HG03064 (cell line): Measurements from ENCODE around the gene CAPN8.
"Not testable (repeated sequence)": the region's sequence is repeated elsewhere in the genome, so short reads cannot be mapped to it uniquely, and the experiment has no call there.

Experiments
- ATAC-seq: cut with Tn5 transposase; IDR thresholded peaks from one replicate; pipeline ENCODE4 v1.9.1; 2021; ENCODE audit warnings: low read depth; ENCODE audit not compliant: unreplicated experiment

CAPN8 gene

DNA sequence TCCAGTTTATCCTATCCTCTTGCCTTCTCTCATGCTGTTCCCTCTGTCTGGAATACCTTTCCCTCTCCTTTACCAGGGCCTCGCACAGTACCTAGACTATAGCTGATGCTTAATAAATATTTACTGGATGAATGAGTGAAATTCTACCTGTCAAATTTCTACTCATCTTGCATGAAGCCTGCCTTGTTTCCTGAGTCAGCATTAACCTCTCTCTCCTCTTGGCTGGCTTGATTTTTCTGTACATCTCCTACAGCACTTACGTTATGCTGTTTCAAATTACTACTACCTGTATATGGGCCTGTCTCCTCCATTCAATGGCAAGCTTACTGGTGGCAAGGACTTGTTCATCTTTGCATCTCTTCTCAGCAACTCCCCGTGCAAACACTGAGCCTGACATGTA lies 130.8 kb downstream of the CAPN8 start:
- ATAC-seq, result no peak

DNA sequence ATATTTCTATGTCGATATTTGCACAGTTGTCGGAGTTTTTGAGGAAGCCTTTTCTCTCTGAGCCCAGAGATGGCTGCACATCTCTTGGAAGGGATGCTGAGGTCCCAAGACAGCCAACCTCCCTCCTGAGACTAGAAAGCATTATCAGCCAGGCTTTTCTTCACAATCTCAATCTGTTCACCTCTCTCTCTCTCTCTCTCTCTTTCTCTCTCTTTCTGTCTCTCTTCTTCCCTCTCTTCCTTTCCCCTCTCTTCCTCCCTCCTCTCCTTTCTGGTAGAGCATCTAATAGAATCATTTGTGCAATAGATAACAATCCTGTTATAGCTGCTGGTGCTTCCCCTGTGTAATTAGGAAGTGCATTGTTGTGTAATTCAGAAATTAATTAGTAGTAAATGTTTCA lies 131.8 kb downstream of the CAPN8 start:
- no peak for ATAC-seq

DNA sequence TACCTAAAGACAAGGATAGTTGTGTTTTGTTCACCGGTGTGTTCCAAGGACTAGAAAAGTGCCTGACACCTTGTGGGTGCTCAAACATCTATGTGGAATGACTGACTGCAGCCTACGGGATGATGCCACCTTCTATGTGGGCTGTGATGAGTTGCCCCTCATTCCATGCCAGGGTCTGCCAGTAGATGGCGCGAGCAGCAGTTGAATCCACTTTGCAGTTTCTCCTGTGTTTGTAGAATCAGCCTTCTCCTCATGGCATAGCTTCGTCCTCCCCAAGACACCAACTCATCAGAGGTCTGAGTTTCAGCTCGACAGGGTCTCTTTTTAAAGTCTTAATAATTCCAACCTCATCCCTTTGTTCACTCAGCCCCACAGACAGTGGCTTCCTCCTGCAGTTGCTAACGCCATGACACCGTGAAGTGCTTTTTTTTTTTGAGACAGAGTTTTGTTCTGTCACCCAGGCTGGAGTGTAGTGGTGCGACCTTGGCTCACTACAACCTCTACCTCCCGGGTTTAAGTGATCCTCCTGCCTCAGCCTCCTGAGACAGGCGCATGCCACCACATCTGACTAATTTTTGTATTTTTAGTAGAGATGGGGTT lies 133.7 kb downstream of the CAPN8 start:
- ATAC-seq, result no peak

DNA sequence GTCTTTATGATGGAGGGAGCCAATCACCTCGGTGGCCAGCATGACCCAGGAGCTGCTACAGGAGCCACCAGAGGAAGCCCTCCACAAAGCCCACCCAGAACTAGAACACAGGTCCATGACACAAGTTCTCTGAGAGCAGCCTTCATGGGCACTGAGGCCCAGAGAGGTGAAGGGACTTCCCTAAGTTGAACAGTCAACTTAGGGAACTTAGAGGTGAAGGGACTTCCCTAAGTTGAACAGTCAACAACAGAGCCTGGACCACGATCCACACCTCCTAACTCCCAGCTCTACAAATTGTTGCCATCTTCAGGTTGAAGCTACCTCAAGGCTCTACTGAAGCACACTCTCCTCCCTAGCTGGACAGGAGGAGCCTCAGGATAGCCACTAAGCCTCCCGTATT lies 139.5 kb downstream of the CAPN8 start:
- ATAC-seq, result no peak

DNA sequence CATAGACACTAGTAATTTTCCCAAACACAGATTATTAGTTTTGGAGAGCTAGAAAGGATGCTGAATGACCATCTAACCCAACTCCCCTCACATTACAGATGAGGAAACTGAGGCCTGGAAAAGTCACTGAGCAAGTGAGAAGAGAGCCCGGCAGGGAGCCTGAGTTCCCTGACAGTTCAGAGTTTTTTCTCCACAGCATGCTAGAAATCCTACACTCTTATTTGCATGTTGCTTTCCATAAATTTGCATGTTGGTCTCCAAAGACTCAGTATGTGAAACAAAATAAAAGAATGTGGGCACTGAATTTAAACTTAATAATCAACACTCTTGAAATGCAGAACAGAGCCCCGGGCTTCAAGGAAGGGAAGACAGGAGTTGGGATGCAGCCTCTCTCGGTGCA lies 140.0 kb downstream of the CAPN8 start:
- no peak for ATAC-seq

DNA sequence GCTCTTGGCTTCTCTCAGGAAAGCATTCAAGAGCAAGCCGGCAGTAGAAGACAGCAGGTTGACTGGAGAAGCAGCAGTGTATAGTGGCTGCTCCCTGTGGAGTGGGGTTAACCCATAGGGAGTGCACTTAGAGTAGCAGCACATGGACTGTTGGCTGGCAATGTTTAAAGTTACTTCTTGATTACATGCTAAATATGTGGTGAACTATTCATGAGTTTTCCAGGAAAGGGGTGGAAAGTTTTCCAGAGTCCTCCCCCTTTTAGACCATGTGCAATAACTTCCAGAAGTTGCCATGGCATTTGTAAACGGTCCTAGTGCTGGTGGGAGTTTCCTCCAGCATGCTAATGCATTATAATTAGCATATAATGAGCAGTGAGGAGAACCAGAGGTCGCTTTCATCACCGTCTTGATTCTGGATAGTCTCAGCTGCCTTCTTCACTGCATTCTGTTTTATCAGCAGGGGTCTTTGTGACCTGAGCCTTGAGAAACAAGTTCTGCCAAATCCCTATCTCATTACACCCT lies 140.5 kb downstream of the CAPN8 start:
- no peak for ATAC-seq

DNA sequence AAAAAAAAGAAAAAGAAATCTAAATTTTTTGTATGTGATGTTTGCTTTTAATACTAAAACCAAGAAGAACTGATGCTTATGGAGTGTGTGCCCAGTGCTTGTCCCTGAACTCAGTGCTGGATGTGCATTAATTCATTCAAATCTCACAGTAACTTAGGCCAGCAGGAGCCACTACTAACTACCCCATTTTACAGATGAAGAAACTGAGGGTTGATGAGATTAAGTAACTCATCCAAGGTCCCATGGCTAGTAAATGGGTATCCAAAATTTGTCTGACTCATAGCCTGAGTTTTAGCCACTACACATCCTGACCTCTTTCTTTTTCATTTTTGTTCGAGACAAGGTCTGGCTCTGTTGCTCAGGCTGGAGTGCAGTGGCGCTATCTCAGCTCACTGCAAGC lies 144.4 kb downstream of the CAPN8 start:
- ATAC-seq, result no peak

DNA sequence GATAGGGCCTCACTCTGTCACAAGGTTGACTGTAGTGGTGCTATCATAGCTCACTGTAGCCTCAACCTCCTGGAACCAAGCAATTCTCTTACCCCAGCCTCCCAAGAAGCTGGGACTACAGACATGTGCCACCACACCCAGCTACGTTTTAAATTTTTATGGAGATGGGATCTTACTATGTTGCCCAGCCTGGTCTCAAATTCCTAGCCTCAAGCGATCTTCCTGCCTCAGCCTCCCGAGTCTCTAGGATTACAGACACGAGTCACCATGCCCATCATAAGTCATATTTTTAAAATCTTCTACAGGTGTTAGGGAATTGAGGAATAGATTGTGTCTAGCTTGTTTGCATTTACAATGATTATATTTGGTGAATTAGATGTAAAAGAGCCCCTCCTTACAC lies 145.3 kb downstream of the CAPN8 start:
- ATAC-seq, result no peak

DNA sequence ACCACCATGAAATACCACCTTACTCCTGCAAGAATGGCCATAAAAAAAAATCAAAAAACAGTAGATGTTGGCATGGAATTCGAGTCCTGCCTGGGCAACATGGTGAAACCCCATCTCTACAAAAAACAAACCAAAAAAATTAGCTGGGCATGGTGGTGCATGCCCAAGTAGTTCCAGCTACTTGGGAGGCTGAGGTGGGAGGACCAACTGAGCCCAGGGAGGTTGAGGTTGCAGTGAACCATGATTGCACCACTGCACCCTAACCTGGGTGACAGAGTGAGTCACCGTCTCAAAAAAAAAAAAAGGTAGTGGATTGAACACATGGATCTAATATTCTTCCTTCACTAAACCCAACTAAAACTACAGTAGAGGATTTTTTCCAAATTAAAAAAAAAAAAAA lies 146.4 kb downstream of the CAPN8 start:
- ATAC-seq, result no peak

DNA sequence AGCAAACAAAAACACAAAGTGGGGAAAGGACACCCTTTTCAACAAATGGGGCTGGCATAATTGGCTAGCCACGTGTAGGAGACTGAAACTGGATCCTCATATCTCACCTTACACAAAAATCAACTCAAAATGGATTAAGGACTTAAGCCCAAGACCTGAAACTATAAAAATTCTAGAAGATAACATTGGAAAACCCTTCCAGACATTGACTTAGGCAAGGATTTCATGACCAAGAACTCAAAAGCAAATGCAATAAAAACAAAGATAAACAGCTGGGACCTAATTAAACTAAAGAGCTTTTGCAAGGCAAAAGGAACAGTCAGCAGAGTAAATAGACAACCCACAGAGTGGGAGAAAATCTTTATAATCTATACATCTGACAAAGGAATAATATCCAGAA lies 146.9 kb downstream of the CAPN8 start:
- ATAC-seq, result not testable (repeated sequence)

DNA sequence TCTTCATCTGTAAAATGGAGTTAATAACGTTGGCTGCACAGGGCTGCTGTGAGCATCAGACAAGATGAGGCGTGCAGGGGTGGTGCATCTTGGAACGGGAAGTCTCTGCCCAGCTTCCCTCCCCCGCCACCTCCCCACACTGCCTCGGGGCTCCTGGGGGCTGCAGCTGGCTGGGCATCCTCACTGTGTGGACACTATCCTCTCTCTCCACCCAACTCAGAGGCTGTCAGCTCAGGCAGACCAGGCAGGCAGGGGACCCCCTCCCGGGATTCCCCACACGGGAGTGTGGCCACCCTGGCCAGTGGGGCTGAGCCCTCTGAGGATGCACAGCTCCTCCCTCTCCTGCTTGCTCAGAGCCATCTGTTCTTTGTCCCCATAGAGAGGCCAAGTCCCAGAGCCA lies 149.6 kb downstream of the CAPN8 start:
- ATAC-seq, result no peak

DNA sequence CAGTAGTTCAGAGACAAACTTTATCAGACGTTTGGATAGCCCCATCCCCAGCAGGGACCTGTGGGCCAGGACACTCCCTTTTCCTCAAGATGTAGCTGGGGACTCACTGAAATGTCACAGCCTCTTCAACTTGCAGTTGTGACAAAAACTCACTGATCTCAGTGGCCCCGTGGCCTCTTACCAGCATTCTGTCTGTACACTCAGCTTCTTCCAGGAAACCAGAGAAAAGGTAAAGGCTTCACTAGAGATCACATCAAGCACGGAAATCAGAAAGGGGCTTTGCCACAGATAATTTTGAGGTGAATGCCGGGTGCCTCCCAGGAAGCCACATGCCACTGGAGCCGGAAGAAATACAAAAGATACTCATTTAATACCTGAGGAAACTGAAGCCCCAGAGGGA lies 150.1 kb downstream of the CAPN8 start:
- ATAC-seq, result no peak

DNA sequence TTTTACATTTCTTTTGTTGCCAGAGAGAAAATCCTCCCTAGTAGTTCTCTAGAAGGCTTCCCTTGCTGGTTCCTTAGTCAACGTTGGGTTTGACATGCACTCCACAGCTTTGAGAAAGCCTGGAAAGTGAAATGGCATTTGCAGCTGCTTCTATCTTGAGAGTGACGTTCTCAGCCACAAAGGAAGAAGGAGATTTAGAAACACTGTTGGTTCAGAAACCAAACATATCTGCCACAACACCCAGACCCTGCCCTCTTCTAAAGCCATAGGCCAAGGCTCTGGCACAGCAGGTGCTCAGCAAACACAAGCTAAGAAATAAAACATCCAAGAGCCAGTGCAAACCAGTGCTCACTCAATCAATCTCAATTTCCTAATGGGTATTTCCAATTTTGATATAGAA lies 150.9 kb downstream of the CAPN8 start:
- ATAC-seq, result no peak

DNA sequence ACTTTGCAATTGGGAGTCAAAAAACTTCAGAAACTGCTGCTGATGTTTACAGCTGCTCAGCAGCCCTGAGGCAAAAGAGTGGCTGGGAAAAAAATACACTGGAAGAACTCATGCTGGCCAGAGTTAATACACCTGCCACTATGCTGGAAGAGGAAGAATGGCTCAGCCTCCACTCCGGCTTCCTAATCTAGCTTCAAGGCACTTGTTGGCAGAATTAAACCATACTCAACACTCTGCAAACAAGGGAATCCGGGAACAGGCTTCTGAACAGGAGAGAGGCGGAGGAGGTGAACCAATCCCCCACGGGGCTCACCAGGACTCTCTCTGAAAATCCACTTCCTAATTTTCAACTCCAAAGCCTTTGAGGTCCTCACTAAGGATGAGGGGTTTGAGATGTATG lies 152.2 kb downstream of the CAPN8 start:
- no peak for ATAC-seq

DNA sequence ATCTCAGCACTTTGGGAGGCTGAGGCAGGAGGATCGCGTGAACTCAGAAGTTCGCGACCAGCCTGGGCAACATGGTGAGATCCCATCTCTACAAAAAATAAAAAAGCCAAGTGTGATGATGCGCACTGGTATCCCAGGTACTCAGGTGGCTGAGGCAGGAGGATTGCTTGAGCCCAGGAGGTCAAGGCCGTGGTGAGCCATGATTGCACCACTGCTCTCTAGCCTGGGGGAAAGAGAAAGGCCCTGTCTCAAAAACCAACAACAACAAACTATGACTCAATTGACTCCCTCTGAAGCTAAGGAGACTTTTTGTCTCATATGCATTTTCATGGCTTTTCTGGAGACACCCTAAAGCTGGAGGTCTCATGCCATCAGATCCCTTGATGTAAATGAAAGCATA lies 153.4 kb downstream of the CAPN8 start:
- no peak for ATAC-seq

DNA sequence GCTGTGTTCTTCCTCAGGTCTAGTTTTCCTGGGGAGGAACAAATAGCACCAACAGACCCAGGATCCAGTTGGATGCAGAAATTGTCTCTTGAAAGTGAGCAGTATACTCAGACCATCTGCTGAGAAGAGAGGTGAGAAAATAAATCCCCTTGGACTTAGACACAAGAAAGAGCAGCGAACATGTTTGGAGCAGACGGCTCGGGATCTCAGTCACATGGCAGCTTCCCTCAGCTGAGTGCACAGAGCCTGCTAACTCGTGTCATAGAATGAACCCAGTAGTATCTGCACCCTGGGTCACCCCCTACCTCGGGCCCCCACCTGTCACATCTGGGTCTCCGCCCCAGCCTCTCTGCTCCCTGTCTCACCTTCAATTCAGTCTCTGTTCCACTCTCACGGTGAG lies 156.7 kb downstream of the CAPN8 start:
- ATAC-seq, result no peak

DNA sequence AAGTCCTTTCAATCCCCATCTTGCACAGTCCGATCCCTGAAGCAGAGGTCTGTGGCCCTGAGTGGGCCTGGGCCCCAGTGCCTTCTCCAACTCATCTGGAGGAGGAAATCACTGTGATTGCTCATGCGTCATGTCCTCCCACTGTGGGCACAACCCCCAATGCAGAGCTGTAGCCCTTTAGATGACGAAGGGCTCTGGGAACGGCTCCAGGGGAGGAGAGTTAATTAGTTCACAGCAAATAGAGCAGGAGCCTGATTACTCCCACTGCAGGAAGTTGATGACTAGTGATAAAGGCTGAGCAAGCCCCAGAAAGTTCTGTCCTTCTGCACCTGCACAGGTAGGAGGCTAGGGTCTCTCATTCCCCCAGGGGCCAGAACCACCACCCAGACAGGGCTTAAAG lies 160.8 kb downstream of the CAPN8 start:
- no peak for ATAC-seq

DNA sequence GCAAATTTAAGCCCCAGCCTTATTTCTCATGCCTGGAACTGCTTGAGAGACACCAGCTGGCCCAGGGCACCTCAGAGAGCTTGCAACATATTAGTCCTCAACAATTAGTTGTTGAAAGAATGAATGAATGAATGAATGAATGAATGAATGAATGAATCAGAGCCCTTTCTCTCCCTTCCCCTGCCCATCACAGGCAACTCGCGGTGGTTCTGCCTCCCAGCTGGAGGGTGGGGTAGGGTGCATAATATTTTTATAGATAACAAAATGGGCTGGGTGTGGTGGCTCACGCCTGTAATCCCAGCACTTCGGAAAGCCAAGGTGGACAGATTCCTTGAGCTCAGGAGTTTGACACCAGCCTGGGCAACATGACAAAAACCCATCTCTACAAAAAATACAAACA lies 162.2 kb downstream of the CAPN8 start:
- ATAC-seq, result no peak

DNA sequence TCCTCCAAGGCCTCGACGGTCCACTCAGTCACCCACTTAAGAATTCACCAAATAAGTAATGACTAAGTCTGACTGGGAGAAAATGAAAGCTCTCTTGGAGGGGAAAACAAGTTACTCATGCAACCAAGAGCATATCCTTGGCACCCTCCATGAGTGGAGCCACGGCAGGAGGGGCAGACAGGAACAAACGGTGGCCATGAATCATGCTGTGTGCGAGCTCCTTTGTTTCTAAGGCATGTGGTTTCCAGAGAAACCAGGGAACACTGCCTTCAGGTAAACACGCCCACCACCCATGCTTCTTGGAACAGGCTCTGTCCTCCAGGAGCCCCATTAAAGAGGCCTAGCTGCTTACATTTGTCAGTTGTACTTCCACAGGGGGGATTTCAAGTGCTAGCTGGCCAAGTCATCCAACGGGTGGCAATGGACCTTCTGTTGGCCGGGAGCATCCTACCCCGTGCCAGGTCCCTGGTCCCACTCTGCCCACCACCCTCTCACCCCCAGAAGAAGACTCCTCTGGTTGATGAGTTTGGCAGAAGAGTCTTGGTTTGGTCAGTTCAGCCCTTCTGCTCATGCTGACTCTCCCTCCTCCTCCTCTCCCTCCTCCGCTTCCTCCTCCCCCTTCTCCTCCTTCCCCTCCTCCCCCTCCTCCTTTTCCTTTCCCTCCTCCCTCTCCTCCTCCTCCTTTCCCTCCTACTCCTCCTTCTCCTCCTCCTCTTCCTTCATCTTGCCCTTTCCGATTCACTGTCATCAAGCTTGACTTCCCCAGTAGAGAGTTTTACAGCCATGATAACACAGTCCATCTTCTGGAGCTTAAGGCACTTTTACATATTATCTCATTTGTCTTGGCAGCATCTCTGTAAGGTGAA lies 164.7 kb downstream of the CAPN8 start:
- ATAC-seq, result no peak

DNA sequence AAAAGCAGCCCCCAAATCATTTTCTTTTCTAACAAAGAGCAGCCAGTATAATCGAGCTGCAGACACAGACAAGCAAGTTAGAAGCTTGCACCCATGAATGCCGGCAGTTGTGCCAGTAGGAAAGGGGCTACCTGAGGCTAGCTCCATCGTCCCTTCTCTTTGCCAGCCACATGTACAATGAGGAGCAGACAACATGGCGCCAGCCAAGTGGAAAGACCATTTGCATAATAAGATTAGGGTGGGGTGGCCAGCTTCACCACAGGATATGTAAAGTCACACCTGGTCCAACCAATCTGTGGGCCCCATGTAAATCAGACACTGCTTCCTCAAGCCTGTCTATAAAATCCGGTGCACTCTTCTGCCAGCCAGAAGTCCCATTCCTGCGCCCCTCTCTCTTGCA lies 168.6 kb downstream of the CAPN8 start:
- ATAC-seq, result no peak

DNA sequence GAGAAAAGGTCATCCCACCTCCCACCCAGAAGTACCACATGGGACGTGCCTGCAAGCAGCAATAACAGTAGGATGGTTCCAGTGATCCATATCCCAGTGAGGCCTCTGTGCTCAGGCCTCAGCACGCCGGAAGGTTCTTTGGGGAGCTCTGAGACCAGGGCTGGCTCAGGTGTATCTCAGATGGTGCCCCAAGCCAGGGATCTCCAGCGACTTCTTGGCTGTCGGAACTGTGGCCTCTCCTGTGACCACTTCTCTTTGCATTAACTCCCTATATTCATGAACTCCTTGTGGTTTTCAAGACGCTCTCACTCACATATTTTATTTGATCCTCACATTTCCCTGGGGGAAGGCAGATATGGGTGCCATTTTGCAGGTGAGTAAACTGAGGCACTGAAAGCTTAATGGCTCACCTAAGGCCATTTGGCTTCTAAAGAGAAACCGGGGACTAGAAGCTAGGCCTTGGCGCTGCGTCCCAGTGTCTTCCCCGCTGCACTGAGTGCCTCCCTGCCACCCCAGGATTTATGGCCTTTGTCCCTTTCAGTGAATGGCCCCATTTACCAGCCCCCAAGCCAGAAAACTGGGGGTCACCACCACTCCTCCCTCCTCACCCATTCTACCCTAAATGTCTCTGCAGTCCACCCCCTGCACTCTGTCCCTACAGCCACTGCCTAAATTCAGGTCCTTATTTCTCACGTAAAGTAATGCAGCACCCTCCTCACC lies 170.4 kb downstream of the CAPN8 start:
- no peak for ATAC-seq

DNA sequence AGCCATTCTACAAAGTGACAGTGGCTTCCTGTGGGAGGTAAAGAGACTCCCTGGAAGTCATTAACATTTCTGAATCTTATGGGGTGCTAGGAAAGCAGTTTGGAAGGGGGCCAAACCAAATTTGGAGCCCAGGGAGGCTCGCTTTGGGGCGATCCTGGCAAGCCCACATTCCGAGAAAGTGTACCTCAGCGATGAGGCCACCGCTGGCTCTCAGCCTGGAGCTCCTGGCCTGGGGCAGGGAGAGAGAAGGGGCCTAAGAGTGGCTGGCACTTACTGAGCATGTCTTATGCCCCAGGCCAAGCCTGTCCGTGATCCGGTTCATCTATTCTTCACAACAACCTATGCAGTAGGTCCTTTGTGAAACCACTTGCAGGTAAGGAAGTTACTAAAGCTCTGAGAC lies 173.5 kb downstream of the CAPN8 start:
- ATAC-seq, result no peak
